Measurements from ENCODE around the gene MKS1.

MKS1 gene

GRCh38 chr17:58245428-58246103 is 26.5 kb upstream of the MKS1 start:
- DNase-seq = no peak

GRCh38 chr17:58244963-58245362 is 25.9 kb upstream of the MKS1 start:
- no peak for DNase-seq

GRCh38 chr17:58242171-58242784 is 23.2 kb upstream of the MKS1 start:
- DNase-seq = no peak

GRCh38 chr17:58239987-58240386 is 20.9 kb upstream of the MKS1 start:
- DNase-seq = no peak

- DNase-seq = no peak
These were observed 19.1 kb upstream of the MKS1 start, which contains the start of gene LPO for GRCh38 chr17:58238147-58238634. Gene LPO, plus strand, starts transcription at chr17:58238584. Its CDS starts 4,396 bp downstream, at chr17:58242980.

GRCh38 chr17:58236394-58236793 is 17.3 kb upstream of the MKS1 start:
- no peak for DNase-seq

GRCh38 chr17:58235821-58236220 is 16.8 kb upstream of the MKS1 start:
- DNase-seq = no peak

- no peak for DNase-seq
These were observed 15.5 kb upstream of the MKS1 start for GRCh38 chr17:58234512-58234911.

GRCh38 chr17:58233543-58233942 is 14.5 kb upstream of the MKS1 start:
- no peak for DNase-seq

GRCh38 chr17:58232707-58233156 is 13.7 kb upstream of the MKS1 start:
- peak in 10 of 51 donors; percentile 3 to 41 (median 10) for DNase-seq

GRCh38 chr17:58231641-58232040 is 12.6 kb upstream of the MKS1 start:
- DNase-seq = no peak

GRCh38 chr17:58229881-58230280 is 10.8 kb upstream of the MKS1 start:
- no peak for DNase-seq

- no peak for DNase-seq
These were observed 10.3 kb upstream of the MKS1 start for GRCh38 chr17:58229384-58229783.

GRCh38 chr17:58228679-58229078 is 9.6 kb upstream of the MKS1 start:
- DNase-seq = no peak

- DNase-seq = no peak
These were observed 8.7 kb upstream of the MKS1 start for GRCh38 chr17:58227733-58228132.

GRCh38 chr17:58224315-58224714 is 5.3 kb upstream of the MKS1 start:
- no peak for DNase-seq

GRCh38 chr17:58219789-58220183 is 731 bp upstream of the MKS1 start:
- DNase-seq = peak in 1 of 51 donors; percentile 1

GRCh38 chr17:58217766-58218165 is 1.3 kb downstream of the MKS1 start:
- no peak for DNase-seq

GRCh38 chr17:58215685-58216084 is 3.4 kb downstream of the MKS1 start:
- DNase-seq = no peak

GRCh38 chr17:58210922-58211321 is 8.1 kb downstream of the MKS1 start:
- DNase-seq = no peak

- no peak for DNase-seq
These were observed 10.7 kb downstream of the MKS1 start for GRCh38 chr17:58208344-58208743.

- DNase-seq = no peak
These were observed 11.6 kb downstream of the MKS1 start for GRCh38 chr17:58207451-58207850.

GRCh38 chr17:58205936-58206335 is 13.1 kb downstream of the MKS1 start:
- no peak for DNase-seq
